NCI-H82 treated with DMSO at 0.1 percent for 48 hours (cell line): ENCODE data around the gene SERTAD2.
A peak's percentile ranks its signal among the peaks of the same experiment; 100 is the strongest.

Source experiments
- DNase-seq: peaks from one replicate; lab custom pipeline; 2025; ENCODE audit not compliant: unreplicated experiment; lab: John Stamatoyannopoulos, UW

The SERTAD2 gene

DNA sequence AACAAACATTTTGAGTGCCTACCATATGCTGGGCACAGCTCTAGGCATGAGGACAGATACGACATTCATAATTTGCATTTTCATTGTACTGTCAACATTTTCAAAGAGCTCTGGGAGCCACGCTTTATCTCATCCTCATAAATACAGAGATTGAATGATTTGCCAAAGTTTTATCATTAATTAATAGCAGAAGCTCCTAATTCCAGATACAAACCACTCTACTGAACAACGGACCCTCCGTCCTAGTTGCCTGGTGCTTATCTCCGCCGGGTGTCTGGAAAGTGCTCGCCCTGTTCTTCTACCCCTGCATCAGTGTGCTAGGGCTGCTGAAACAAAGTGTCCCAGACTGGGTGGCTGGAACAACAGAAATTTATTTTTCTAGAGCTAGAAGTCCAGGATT lies 23.8 kb downstream of the SERTAD2 start:
- DNase-seq = no peak

DNA sequence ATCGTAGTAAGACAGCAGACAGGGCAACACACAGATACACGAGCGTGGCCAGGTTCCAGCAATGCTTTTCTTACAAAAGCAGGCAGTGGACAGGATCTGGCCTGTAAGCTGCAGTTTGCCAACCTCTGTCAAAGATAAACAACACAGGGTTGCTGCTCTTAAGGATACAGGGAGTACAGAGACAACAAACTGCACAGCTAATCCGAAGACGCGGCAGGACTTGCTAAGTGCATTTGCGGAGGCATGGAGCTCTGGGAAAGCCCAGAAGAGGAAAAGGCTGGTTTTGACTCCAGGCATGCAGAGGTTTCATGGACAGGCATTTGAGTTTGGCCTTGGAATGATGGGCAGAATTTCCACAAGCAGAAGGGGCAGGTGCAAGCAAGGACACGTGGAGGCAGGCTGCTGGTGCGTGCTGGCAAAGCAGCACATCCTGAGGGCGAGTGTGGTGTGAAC lies 24.4 kb downstream of the SERTAD2 start:
- DNase-seq = no peak

DNA sequence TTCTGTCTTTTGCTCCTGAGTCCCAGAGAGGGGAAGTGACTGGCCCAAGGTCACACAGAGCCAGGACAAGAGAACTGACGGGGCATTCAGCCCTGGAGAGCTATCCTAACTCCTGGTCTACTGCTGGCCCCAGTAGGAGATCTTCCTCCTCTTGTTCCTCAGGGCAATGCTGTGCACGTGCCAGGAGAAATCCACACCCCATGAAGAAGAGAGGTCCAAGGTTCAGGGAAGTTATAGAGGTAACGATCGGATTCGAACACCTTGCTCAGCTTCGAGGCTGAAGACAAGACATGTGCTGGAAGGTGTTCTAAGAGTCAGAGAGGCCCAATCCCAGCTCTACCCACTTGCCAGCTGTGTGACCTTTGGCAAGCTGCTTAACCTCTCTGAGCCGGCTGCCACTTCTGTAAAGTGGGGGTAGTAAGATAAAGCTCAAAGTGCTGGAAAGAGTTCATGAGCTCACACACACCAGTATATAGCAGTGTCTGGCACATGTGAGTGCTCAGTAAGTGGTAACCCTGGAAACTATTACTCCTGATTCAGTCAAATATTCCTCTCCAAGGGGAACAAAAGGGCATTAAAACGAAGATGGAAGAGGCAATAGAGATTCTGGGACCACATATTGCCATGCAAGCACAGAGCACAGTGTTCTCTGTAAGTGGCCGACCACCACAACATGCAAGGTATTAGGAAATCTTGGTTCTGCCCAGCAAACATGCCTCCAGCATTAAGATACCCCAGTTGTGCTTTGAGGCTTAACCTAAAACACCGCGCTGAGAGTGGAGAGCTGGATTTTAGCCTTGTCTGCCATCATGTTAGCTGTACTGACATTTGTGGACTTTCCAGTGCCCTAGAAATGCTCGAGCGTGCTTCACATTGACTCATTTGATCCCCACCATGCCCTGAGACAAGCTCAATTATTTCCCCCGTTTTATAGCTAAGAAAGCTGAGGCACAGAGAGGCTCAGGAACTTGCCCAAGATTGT lies 25.6 kb downstream of the SERTAD2 start:
- no peak for DNase-seq

DNA sequence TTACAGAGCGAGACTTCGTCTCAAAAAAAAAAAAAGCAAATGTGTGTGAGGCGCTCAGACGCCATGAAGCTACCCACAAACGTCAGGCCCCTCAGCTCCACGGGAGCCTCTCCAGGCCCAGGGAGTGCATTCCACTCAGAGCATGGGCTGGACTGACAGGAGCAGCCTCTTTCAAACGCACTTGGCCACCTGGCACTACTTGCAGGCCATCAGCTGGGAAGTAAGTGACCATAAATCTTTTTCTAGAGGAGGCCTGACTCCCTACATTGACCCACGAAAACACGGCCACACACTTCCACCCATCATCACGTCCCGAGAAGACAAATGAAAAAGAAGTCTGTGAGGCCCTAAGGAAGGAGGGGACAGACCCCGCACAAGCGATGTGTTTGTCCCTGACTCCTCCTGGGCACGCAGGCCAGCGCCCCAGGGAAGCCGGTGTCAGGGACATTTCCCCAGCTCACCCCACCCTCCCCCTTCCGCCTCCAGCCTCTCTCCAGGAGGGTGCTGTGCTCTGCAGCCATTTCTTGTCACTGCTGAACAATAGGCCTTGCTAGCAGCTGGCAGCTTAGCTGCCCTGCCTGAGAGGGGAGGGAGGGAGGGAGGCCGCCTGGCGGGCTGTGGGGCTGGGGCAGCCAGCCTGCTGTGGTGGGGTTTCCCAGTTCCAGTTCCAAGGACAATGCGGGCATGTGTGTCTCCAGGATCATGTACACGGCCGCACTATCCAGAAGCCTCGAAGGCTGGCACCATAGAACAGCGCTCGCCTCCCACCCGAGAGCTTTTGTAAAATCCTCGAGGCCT lies 26.6 kb downstream of the SERTAD2 start:
- DNase-seq = peak; percentile 59

DNA sequence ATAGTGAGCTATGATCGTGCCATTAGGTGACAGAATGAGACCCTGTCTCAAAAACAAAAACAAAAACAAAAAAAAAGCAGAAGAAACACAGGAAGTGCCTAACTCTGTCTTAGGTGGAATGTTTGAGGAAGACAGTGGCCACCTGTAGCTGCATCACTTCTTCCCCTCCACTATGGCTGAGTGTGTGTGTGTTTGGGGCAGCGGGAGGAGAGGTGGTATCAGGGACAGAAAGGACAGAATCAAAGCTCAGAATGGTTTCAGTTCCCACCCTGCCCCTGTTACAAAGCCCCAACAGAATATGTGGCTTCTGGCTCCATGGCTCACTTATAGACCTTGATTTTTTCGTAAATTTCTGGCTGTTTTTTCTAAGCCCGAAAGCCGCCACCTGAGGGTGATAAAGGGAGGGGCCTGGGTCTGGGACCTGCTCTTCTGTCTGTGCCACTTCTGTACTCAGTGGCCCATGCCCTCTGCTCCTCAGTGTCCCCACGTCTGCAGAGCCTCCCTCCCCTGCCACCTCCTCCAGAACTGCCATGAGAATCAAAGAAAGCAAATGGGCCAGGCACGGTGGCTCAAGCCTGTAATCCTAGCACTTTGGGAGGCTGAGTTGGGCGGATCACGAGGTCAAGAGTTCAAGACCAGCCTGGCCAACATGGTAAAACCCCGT lies 27.4 kb downstream of the SERTAD2 start:
- no peak for DNase-seq

DNA sequence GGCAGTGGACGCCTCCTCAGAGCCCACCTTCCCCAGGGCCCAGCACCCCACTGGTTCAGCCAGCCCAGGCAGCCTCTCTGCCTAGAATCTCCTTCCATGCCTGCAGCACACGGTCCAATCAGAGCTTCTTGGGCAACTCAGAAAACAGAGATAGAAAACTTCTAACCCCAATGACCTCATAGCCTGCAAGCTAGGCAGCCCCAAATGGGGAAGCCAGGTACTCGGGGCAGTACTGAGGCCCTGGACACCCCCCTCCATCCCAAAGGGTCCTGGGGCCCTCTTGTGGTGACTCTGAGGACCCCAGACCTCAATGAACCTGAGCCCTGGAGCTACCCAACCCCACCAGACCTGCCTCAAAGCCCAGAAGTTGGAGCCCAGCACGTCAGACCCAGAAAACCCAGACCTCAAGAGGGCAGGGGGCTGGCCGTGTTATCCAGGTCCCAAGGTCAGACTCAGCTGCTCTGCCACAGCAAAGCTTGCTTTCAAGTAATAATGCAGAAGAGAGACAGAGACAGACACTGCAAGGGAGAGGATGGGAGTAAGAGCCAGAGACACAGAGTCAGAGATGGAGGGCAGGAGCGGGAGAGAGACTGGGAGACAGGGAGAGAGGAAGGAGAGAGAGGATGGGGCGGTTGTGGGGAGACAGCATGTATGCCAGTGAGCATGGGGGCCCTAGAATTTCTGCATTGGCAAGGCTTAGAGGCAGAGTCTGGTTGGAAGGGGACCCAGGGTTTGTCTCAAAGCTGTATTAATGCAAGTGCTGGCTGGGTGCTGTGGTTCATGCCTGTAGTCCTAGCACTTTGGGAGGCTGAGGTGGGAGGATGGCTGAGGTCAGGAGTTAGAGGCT lies 28.2 kb downstream of the SERTAD2 start:
- DNase-seq = no peak

DNA sequence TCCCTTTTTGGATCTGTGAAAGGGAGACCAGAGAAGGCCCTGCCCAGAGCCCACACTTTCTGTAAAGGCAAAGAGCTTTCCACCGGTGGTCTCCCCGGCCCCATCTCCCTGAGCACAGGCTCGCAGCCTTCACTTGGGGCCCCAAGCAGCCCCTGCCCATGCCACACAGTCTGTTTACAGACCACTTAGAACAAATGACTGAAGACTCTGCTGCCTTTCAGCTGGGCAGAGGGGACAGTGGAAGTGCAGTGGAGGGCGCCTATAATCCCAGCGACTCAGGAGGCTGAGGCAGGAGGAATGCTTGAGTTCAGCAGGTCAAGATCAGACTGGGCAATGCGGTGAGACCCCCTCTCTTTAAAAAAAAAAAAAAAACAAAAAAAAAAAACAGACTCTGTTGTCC lies 28.9 kb downstream of the SERTAD2 start:
- no peak for DNase-seq

DNA sequence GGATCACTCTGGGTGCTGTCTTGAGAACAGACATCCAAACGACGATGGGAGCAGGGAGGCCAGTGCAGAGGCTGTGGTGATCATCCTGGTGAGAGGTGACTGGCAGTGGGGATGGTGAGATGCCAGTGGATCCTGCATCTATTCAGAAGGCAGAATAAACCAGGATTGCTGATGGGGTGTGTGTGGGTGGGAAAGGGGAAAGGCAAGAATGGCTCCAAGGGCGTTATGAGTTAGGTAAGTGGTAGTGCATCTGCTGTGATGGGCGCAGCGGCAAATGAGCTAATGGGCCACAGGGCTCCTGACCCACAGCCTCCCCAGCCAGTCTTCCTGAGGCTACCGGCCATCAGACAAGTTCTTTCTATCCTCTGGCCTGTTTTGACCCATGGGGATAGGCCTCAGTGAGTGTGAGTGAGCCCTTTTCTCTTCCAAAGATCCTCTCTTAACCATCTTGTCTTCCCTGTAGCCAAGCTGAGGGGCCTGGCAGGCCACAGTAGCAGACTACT lies 29.6 kb downstream of the SERTAD2 start:
- DNase-seq = no peak

DNA sequence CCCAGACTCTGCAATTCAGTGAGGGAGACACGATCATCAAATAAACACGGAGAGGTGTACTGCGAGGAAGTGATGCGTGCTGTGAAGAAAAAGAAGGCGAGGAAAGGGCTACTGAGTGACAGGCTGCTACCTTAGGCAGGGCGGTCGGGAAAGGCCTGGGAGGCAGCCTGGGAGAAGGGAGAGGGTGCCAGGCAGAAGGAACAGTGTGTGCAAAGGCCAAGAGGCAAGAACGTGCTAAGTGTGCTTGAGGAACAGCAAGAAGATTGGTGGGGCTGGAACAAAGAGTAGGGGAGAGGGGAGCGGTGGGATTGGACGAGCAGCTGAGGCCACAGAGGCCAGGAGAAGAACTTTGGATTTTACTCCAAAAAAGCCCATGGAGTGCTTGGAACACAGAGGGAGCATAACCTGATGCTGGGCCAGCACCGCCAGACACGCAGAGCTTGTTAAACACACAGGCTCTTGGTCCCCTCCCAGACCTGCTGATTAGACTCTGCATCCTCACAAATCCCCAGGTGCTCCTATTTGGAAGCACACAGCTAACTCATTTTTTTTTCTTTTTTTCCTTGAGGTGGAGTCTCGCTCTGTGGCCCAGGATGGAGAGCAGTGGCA lies 30.4 kb downstream of the SERTAD2 start:
- DNase-seq = no peak

DNA sequence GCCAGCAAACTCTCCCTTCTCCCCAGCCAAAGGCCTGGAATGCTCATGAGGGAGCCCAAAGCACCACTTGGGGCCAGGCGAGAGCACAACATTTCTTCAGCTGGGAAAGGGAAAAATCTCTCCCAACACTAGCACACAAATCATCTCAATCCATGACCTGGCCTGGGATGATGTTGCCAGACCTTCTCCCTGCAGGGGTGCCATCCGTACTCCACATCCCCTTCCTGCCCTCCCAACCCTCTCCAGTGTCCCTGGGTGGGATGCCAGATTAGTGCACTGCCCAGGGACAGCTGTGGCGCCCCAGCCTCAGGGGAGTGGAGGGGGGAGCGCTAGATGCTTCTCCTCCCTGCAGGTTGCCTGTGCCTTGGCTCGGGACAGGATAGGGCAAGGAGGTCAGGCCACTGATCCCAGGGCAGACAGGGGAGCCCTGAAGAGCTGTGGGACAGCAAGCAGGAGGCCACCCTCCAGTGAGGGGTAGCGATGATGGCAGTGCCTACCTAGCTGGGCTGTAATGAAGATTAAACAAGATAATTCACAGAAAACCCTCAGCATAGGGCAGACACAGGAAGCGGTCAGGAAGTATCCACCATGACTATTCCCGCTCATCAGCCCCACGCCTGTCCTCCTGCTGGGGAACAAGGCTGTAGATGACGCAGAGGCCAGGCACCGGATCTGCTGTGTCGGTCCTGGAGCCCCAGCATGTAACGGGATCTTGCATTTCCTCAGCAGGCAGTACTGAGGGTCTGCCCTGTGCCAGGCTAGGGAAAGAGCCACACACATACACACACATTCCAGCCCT lies 31.1 kb downstream of the SERTAD2 start:
- DNase-seq = no peak

DNA sequence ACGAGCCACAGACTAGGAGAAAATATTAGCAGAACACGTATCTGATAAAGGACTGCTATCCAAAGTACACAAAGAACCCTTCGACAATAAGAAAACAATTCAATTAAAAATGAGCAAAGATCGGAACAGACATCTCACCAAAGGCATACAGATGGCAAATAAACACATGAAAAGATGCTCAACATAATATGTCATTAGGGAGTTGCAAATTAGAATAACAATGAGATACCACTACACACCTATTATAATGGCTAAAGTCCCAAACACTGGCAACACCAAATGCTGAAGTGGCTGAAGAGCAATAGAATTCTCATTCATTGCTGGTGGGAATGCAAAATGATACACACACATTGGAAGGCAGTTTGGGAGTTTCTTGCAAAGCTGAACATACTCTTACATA lies 33.1 kb downstream of the SERTAD2 start:
- no peak for DNase-seq

DNA sequence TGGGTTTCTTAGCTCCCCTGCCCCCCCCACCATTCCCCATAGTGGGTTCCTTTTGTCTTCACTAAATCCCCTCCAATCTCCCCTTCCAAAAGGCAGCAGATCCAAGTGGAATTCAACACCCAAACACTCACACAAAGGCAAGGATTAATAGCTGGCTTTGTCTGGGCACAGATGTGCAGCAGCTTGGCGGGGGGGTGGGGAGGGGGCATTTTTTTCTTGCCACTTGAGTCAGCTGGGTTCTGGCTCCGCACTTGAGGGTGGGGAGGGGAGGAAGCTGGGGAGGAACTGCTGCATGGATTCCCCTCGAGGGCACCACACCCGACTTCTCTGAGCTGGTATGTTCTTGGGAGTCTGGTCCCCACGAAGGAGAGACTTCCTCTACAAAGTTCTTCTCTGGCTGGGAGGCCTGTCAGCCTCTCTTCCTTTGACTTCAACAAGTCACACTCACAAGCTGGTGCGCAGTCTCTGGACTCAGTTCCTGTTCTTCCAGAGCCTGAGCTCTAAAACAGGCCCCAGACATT lies 36.0 kb downstream of the SERTAD2 start:
- peak; percentile 85 for DNase-seq

DNA sequence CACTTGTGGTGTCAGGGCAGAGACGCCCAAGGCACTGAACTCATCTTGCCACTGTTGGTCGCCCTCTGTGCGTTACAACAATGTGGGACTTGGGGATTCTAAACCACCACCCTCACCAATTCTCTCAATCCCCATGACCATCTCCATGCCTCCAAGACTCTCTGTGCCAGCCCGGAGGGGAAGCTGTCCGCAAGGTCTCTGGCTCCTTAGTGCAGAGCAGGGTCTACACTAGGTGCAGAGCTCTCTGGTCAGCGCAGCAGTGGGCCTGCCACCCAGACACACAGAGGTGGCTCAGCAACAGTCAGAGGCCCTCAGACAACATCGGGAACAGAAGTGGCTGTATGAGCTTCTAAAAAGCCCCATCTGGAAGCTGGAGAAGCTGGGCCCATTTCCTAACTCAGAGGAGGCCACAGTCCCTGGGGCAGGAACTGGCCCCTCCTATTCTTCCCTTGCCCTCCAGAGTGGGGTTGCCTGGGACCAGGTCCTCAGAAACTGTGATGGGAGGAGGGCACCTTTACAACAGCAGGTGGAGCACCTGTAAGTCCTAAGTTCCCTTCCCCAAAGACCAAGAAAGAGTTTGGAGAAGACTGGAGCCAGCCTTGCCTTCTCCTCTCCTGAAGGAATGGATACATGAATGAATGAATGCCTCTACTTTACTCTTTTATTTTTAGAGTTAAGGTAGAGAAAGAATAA lies 37.7 kb downstream of the SERTAD2 start:
- DNase-seq = no peak

DNA sequence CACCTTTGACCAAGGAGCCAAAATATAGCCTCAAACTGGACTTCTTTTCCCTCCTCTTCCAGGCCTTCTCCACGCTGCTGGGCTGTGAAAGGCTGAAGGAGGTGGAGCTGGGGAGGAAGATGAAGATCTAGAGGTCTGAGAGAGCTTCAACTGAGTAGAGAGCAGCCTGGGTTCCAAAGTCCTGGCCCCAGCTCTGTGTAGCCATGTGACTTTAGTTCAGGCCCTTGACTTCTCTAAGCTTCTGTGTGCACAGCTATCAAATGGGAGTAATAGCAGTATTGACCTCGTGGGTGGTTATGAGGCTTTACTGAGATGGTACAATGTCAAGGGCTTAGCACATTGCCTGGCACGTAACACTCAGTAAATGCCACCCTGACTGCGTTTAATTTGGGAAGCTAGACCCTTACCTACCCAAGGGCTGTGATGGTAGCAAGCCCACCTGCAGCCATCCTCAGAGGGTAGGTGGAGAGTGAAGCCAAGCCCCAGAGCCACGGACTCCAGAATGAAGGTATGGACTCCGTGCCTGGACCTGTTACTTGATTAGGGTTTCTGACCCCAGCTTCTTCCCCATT lies 38.4 kb downstream of the SERTAD2 start:
- DNase-seq = no peak

DNA sequence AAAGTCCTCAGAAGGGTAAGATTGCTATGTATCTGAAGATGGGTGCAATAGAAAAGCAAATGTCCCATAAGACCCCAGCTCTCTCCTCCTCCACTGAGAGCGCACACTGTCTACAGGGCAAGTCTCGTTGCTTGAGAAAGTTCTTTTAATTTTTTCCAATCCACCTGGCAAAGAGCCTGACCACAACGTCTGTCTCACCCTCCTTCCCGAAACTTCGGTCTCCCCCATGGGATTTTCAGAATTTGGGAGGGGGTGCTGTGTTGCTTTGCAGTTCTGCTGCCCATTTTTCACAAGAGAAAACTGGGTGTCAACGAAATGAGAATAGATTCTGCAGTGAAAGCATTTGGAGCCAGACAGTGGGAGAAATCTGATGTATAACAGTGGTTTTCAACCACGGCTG lies 40.4 kb downstream of the SERTAD2 start:
- no peak for DNase-seq

DNA sequence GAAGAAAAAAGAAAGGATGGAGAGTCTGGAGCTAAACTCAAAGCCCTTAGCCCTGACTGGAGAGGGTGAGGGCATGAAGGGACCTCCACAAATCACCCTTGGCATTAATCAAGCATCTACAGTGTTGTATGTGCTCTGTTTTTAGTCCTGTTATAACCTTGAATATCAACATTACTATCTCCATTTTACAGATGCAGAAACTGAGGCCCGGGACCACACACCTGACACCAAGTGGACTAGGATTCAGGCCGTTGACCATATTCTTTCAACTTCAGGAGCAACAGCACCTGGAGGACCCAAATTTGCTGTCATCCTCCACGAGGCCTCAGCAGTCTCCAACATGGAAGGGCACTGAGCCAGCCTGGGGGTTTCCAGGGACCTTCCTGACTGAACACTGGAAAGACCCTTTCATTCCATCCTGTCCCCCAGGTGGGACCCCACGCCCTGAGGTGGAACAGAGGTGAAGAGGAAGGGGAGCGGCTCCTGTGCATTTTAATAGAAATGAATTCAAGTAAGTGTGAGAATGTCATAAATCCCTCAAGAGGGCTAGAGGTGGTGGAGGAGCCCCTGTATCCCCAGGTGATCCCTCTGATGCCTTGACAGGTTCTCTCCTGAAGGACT lies 41.0 kb downstream of the SERTAD2 start:
- no peak for DNase-seq

DNA sequence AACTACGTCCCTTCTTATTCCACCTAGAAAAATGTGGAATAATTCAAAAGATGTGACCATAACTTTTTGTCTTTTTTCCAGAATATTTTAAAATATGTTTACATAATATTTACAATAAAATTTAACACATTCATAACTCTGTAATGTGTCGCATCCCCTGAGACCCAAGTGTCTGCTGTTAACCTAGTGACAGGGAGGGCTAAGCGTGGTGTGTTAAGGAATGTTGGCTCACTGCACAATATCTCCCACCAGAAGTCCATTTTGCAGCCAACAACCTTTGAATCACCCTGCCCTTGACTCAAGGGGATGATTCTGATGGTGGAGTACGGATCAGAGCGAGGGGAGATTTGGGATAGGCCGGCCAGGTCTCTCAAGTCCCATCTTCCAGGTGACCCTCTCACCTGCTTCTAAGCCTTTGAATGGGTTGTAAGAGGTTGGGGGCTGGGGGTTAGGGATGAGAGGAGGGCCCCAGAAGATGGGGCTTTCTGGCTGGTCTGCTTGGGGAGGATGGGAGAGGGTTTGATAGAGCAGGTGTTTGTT lies 43.3 kb downstream of the SERTAD2 start:
- no peak for DNase-seq
